Keratinocyte (primary cell): ENCODE results near the gene ATAD1. TPM values are rescaled to one million over a fixed set of nuclear protein-coding genes. Genes with fewer than 3 reads are reported as not detected.

Experiments
- DNase-seq: peaks from one replicate; pipeline ENCODE4 v3.0.0-alpha.2; 2011; ENCODE audit warnings: low read depth, missing footprints, low spot score
- FAIRE-seq: peaks from 2 replicates; lab custom pipeline; 2011; peaks lifted over from hg19 to GRCh38; lab: Jason Lieb, UNC
- H2AFZ ChIP-seq: 2 replicates; pipeline ENCODE4 v1.6.0; 2012; ENCODE audit warnings: low read length, control low read depth, inconsistent platforms; ENCODE audit not compliant: control insufficient read depth
- H3K27ac ChIP-seq: 2 replicates; pipeline ENCODE4 v1.5.1; 2011; ENCODE audit warnings: low read length; ENCODE audit not compliant: control insufficient read depth, insufficient read depth
- H3K27me3 ChIP-seq: 3 replicates; pipeline ENCODE4 v1.6.0; 2011; ENCODE audit warnings: low read length; ENCODE audit not compliant: control insufficient read depth, insufficient read depth; ENCODE audit errors: extremely low read depth
- H3K36me3 ChIP-seq, 2 experiments: 2 replicates in 1 of 2; 3 replicates in 1 of 2; pipeline ENCODE4 v1.5.1; 2011; ENCODE audit warnings: low read length in 2 of 2, mild to moderate bottlenecking in 1 of 2; ENCODE audit not compliant: control insufficient read depth in 2 of 2, insufficient read depth in 2 of 2; ENCODE audit errors: extremely low read depth in 1 of 2
- H3K4me1 ChIP-seq: 3 replicates; pipeline ENCODE4 v1.5.1; 2011; ENCODE audit warnings: low read length; ENCODE audit not compliant: control insufficient read depth, insufficient read depth; ENCODE audit errors: extremely low read depth
- H3K4me2 ChIP-seq: 3 replicates; pipeline ENCODE4 v1.6.0; 2011; ENCODE audit warnings: low read depth, low read length; ENCODE audit not compliant: control insufficient read depth, insufficient read depth; ENCODE audit errors: extremely low read depth
- H3K4me3 ChIP-seq, 3 experiments: fragments of 200-600 bp in 1 of 3; sonication (generic) in 1 of 3; 2 replicates in 2 of 3; 3 replicates in 1 of 3; pipeline ENCODE4 v1.5.1; 2011 to 2016; ENCODE audit warnings: low read length in 3 of 3, mild to moderate bottlenecking in 3 of 3, control low read depth in 2 of 3, inconsistent platforms in 1 of 3, low read depth in 1 of 3, mixed read lengths in 1 of 3, mixed run types in 1 of 3, moderate library complexity in 1 of 3; ENCODE audit not compliant: control insufficient read depth in 2 of 3, insufficient read depth in 2 of 3; ENCODE audit errors: extremely low read depth in 1 of 3
- H3K79me2 ChIP-seq: 2 replicates; pipeline ENCODE4 v1.6.0; 2012; ENCODE audit warnings: low read length; ENCODE audit not compliant: control insufficient read depth, insufficient read depth
- H3K9ac ChIP-seq: 3 replicates; pipeline ENCODE4 v1.6.0; 2011; ENCODE audit warnings: low read length; ENCODE audit not compliant: control insufficient read depth, insufficient read depth; ENCODE audit errors: extremely low read depth
- H3K9me1 ChIP-seq: 3 replicates; pipeline ENCODE4 v1.6.0; 2011; ENCODE audit warnings: low read length; ENCODE audit not compliant: control insufficient read depth, insufficient read depth; ENCODE audit errors: extremely low read depth
- H3K9me3 ChIP-seq: 2 replicates; pipeline ENCODE4 v1.5.1; 2012; ENCODE audit warnings: low read depth, low read length; ENCODE audit not compliant: control insufficient read depth
- H4K20me1 ChIP-seq: 3 replicates; pipeline ENCODE4 v1.6.0; 2011; ENCODE audit warnings: low read length; ENCODE audit not compliant: control insufficient read depth, insufficient read depth; ENCODE audit errors: extremely low read depth
- EZH2 ChIP-seq: IDR thresholded peaks from one replicate; pipeline ENCODE4 v1.6.1; 2012; ENCODE audit warnings: inconsistent platforms, mild to moderate bottlenecking, low read length, moderate library complexity
- dilution Hi-C: fragments of 300-500 bp; cut with MboI; formaldehyde crosslinking; loops from one replicate; pipeline ENCODE4 v1.7.0; 2020; ENCODE audit warnings: low sequenced_read_pairs; ENCODE audit not compliant: extremely low pct_ligation_motif_present
- polyA plus RNA-seq, 5 experiments: library from polyadenylated mRNA; depleted of rRNA in 3 of 5; stranded (reverse) in 3 of 5; stranded (forward) in 1 of 5; unstranded in 1 of 5; fragments of >200 nt; gene quantifications; 1 replicate in 1 of 5; 2 replicates in 3 of 5; 3 replicates in 1 of 5; pipeline versions ENCODE4 v1.2.1 to v1.2.3, GENCODE V29; 2011 to 2012; ENCODE audit warnings: missing spikeins in 2 of 5, low read depth in 1 of 5, low replicate concordance in 1 of 5
- TF ChIP-seq, protein P1 (sequence below), 3 experiments: IDR thresholded peaks in 1 of 3; conservative IDR thresholded peaks in 1 of 3; optimal IDR thresholded peaks in 1 of 3; 2 replicates in 2 of 3; 3 replicates in 1 of 3; pipeline versions ENCODE3 to v1.5.1; 2011; ENCODE audit warnings: low read length in 3 of 3, mild to moderate bottlenecking in 3 of 3, moderate library complexity in 2 of 3, control low read depth in 1 of 3, inconsistent platforms in 1 of 3; ENCODE audit not compliant: insufficient read depth in 2 of 3; ENCODE audit errors: extremely low read depth in 1 of 3

ATAD1 gene
- polyA plus RNA-seq, 1 donor (not counting 4 experiments of a cell fraction or from before 2014, with no cell fraction given) = 51.0 TPM

DNA sequence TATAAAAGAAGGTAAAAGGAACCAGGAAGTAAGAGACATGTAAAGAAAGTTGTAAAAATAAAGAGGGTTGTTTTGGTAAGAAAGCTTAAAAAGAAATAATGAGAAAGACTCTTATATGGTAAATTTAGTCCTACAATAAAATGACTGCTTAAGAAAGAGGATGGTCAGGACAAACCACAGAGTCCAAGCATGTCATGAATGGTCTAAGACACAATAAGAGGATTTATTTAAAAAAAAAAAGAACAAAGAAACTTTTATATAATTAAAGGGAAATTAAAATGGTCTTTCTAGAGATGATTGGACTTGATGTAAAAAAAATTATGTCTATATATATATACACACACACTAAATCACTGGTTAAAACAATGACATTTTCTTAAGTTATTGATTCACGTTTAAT is 18.2 kb downstream of the ATAD1 start:
- no peak overlapping the region for H2AFZ ChIP-seq
- H3K79me2 ChIP-seq = peaks cover 46% of the 10 kb centered on the region
- H3K4me1 ChIP-seq = no peaks in the 10 kb centered on the region
- DNase-seq (no peak), FAIRE-seq (no peak)
- no peaks in the 10 kb centered on the region for H3K9me3 ChIP-seq
- TF ChIP-seq, protein P1, sequence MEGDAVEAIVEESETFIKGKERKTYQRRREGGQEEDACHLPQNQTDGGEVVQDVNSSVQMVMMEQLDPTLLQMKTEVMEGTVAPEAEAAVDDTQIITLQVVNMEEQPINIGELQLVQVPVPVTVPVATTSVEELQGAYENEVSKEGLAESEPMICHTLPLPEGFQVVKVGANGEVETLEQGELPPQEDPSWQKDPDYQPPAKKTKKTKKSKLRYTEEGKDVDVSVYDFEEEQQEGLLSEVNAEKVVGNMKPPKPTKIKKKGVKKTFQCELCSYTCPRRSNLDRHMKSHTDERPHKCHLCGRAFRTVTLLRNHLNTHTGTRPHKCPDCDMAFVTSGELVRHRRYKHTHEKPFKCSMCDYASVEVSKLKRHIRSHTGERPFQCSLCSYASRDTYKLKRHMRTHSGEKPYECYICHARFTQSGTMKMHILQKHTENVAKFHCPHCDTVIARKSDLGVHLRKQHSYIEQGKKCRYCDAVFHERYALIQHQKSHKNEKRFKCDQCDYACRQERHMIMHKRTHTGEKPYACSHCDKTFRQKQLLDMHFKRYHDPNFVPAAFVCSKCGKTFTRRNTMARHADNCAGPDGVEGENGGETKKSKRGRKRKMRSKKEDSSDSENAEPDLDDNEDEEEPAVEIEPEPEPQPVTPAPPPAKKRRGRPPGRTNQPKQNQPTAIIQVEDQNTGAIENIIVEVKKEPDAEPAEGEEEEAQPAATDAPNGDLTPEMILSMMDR (optimal IDR thresholded peaks at IDR 0.05 in 1 of 3, IDR thresholded peaks at IDR 0.05 in 1 of 3, conservative IDR thresholded peaks at IDR 0.05 in 1 of 3; ENCODE audit: extremely low read depth in 1 of 3, insufficient read depth in 2 of 3, low read length in 3 of 3) = no peak
- no peak for TF ChIP-seq EZH2
- no peak overlapping the region for H3K9ac ChIP-seq
- H3K4me3 ChIP-seq = no peak overlapping the region
- H3K4me2 ChIP-seq = no peak overlapping the region
- H4K20me1 ChIP-seq = peaks cover 3% of the 10 kb centered on the region
- H3K9me1 ChIP-seq = no peaks in the 10 kb centered on the region
- dilution Hi-C loops = no loop called here
- H3K27ac ChIP-seq = no peak overlapping the region
- peaks cover 2 to 11% of the 10 kb centered on the region in 2 experiments for H3K36me3 ChIP-seq
- H3K27me3 ChIP-seq = no peaks in the 10 kb centered on the region

DNA sequence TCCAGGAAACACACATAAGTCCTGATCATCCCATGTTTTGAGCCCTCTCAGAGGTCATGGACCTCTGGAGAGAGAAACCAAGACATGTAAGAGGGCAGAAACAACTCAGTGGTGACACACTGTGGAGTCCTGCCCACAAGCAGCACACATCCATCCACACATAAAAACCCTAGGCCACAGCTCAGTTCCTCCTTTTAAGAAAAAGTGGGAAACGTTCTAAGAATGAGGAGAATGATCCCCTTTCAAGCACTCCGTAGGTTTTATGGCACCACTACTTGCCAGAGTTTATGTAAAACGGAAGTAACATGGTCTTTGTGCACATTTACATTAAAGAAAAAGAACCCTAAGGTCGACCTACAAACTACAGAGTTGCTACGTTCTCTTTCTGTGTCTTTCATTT is 19.9 kb downstream of the ATAD1 start:
- H3K4me2 ChIP-seq = no peak overlapping the region
- peaks cover 37% of the 10 kb centered on the region for H3K79me2 ChIP-seq
- TF ChIP-seq, protein P1 (optimal IDR thresholded peaks at IDR 0.05 in 1 of 3, IDR thresholded peaks at IDR 0.05 in 1 of 3, conservative IDR thresholded peaks at IDR 0.05 in 1 of 3; ENCODE audit: extremely low read depth in 1 of 3, insufficient read depth in 2 of 3, low read length in 3 of 3) = no peak
- TF ChIP-seq EZH2 = no peak
- no peak overlapping the region for H3K27ac ChIP-seq
- H3K4me3 ChIP-seq = no peak overlapping the region
- no peaks in the 10 kb centered on the region for H3K9me3 ChIP-seq
- H3K36me3 ChIP-seq = peaks cover 2 to 5% of the 10 kb centered on the region in 2 experiments
- H4K20me1 ChIP-seq = peaks cover 3% of the 10 kb centered on the region
- H3K9me1 ChIP-seq = no peaks in the 10 kb centered on the region
- no peaks in the 10 kb centered on the region for H3K4me1 ChIP-seq
- H2AFZ ChIP-seq = no peak overlapping the region
- dilution Hi-C loops = no loop called here
- FAIRE-seq = no peak
- H3K9ac ChIP-seq = no peak overlapping the region
- no peak for DNase-seq
- H3K27me3 ChIP-seq = no peaks in the 10 kb centered on the region
